Measurements from ENCODE around the gene CPT1B. TPM values are rescaled to one million over a fixed set of nuclear protein-coding genes. Genes with fewer than 3 reads are reported as not detected.

CPT1B gene
- total and polyA plus RNA-seq, 2 of the 8 experiments (the other 6 are each of a cell fraction or from before 2014, with no cell fraction given) = 34.2 to 36.2 TPM

DNA sequence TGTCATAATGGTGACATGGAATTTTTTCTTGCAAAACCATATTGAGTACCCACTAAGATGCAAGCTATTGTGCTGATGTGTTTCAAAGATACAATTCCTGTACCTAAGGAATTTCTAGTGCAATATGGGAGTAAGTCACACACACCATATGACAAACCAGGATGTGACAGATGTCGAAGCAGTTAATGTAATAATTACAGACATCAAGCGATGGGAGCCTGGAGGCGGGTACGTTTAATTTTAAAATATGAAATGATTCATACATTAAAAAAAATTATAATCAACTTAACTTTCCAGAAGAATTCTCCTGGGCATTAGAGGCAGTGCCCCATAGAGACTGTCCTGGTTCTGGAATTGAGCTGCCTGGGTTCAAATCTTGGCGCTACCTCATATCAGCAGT is 21.5 kb downstream of the CPT1B start:
- H3K18ac ChIP-seq (ENCODE audit: extremely low read depth, low read length) = no peak overlapping the region
- H3K14ac ChIP-seq (ENCODE audit: insufficient read length) = no peak overlapping the region
- H4K20me1 ChIP-seq (replicated peaks in 1 of 2; ENCODE audit: control insufficient read depth in 1 of 2, insufficient read depth in 2 of 2, low read length in 2 of 2) = no peaks in the 10 kb centered on the region
- H2BK120ac ChIP-seq (replicated peaks; ENCODE audit: low read depth, low read length) = no peak overlapping the region
- no peak overlapping the region for H4K5ac ChIP-seq (ENCODE audit: insufficient read length, low read depth, low read length)
- H3K23ac ChIP-seq (ENCODE audit: insufficient read length) = no peak overlapping the region
- H2AFZ ChIP-seq (ENCODE audit: low read length) = no peak overlapping the region
- H3K9me3 ChIP-seq (ENCODE audit: insufficient read depth in 2 of 2, low read depth in 1 of 2, low read length in 1 of 2) = no peaks in the 10 kb centered on the region
- CTCF ChIA-PET (ENCODE audit: partially characterized antibody) = interaction anchor here (1.1 to 1.6 kb wide), 3 partner anchors 9 to 64 kb away, joined by 3 to 5 read pairs (median 3); no protein-coding TSS in a partner anchor
- H3K23me2 ChIP-seq (ENCODE audit: low read depth, low read length) = no peaks in the 10 kb centered on the region
- H3K36me3 ChIP-seq (ENCODE audit: control insufficient read depth in 2 of 4, insufficient read depth in 4 of 4, low read length in 3 of 4) = no peaks in the 10 kb centered on the region
- H3K4me3 ChIP-seq (ENCODE audit: extremely low read depth in 1 of 4, insufficient read depth in 2 of 4, low read depth in 3 of 4, low read length in 4 of 4) = no peak overlapping the region
- H4K91ac ChIP-seq (replicated peaks; ENCODE audit: insufficient read length, low read length) = no peak overlapping the region
- POLR2A ChIA-PET (ENCODE audit: partially characterized antibody) = interaction anchor here (1.8 to 2.9 kb wide), 2 partner anchors 10 to 21 kb away, joined by 7 to 8 read pairs; partner anchors contain the start of gene CPT1B
- FAIRE-seq (no peak), DNase-seq (ENCODE audit: low read depth in 1 of 2, low spot score in 2 of 2) (no peak)
- 94% methylated on average over 5 of the region's 5 CpGs; no CpG with 5 or more reads in 1 of the 2 experiments for WGBS, 2 experiments (ENCODE audit: extremely low coverage in 1 of 2, insufficient coverage in 1 of 2, insufficient read length in 1 of 2, insufficient replicate concordance in 2 of 2, low coverage in 1 of 2, low lambda C conversion rate in 2 of 2, missing lambda C conversion rate in 1 of 2)
- no peak overlapping the region for H2BK12ac ChIP-seq (ENCODE audit: low read depth, low read length)
- H3K79me2 ChIP-seq (ENCODE audit: control insufficient read depth in 1 of 2, insufficient read depth in 2 of 2, low read length in 2 of 2) = no peaks in the 10 kb centered on the region
- no peak overlapping the region for H2AK5ac ChIP-seq (ENCODE audit: low read depth, low read length)
- H3K4me1 ChIP-seq (replicated peaks in 1 of 4; ENCODE audit: control insufficient read depth in 3 of 4, insufficient read depth in 4 of 4, low read length in 3 of 4) = peaks cover 0 to 3% (median 1%) of the 10 kb centered on the region in 4 experiments; a peak in 3 of 7 replicates
- no peak overlapping the region for H3K4me2 ChIP-seq (ENCODE audit: insufficient read depth in 1 of 2, low read depth in 2 of 2, low read length in 2 of 2)
- H4K8ac ChIP-seq (ENCODE audit: extremely low read depth, insufficient read depth, low read length) = no peak overlapping the region
- no peaks in the 10 kb centered on the region for H3K79me1 ChIP-seq (ENCODE audit: low read depth, low read length)
- no peak overlapping the region for H3K4ac ChIP-seq (replicated peaks; ENCODE audit: insufficient read length, low read depth, low read length)
- H3K9ac ChIP-seq (replicated peaks in 1 of 4; ENCODE audit: extremely low read depth in 1 of 4, low read depth in 3 of 4, low read length in 3 of 4) = no peak overlapping the region
- 0 out of 7 replicates have a peak, but pooled peaks cover 0 to 2% (median 0%) of the 10 kb centered on the region in 4 experiments for H3K27me3 ChIP-seq (replicated peaks in 1 of 4; ENCODE audit: control insufficient read depth in 3 of 4, extremely low read depth in 1 of 4, insufficient read depth in 3 of 4, low read length in 3 of 4)
- H2BK15ac ChIP-seq (ENCODE audit: low read length) = no peak overlapping the region
- H2BK20ac ChIP-seq (ENCODE audit: low read length) = no peak overlapping the region
- no peak overlapping the region for H3K56ac ChIP-seq (replicated peaks; ENCODE audit: insufficient read length, low read depth, low read length)
- no peak overlapping the region for H3K27ac ChIP-seq (ENCODE audit: low read depth, low read length)
- no peak overlapping the region for H2BK5ac ChIP-seq (ENCODE audit: low read depth, low read length)
